Activated CD8-positive, alpha-beta T cell treated with anti-CD3 and anti-CD28 coated beads, Interleukin-2, amount 10 ng/mL, durations not matched to agents 7 days and 5 days (primary cell): ENCODE data around the gene NAA60. TPM values are rescaled to one million over a fixed set of nuclear protein-coding genes. Genes with fewer than 3 reads are reported as not detected.

Source experiments
- ATAC-seq: fragments of 150-1000 bp; cut with Tn5 transposase; one replicate; pipeline ENCODE4 v1.10.0; 2021; ENCODE audit warnings: moderate library complexity
- CTCF ChIA-PET: fragments of 350-600 bp; sonication (Branson Sonifier 250); formaldehyde crosslinking; loops from one replicate; lab custom pipeline; 2021; ENCODE audit warnings: antibody characterized with exemption; lab: Charles Lee
- POLR2A ChIA-PET: fragments of 350-600 bp; sonication (Branson Sonifier 250); formaldehyde crosslinking; loops from one replicate; lab custom pipeline; 2021; ENCODE audit warnings: antibody characterized with exemption; lab: Charles Lee
- DNase-seq: peaks from one replicate; pipeline ENCODE4 v3.0.0-alpha.2; 2020
- H3K27ac Mint-ChIP-seq: one replicate; pipeline ENCODE4 v1.8.0; 2021; ENCODE audit warnings: mild to moderate bottlenecking, mixed read lengths
- H3K27me3 Mint-ChIP-seq: one replicate; pipeline ENCODE4 v1.8.0; 2021; ENCODE audit warnings: low read depth, mixed read lengths
- H3K36me3 Mint-ChIP-seq: one replicate; pipeline ENCODE4 v1.8.0; 2021; ENCODE audit warnings: low read depth, mixed read lengths
- H3K4me1 Mint-ChIP-seq: one replicate; pipeline ENCODE4 v1.8.0; 2021; ENCODE audit warnings: low read depth, mixed read lengths
- H3K4me3 Mint-ChIP-seq: one replicate; pipeline ENCODE4 v1.8.0; 2021; ENCODE audit warnings: mild to moderate bottlenecking, mixed read lengths
- H3K9me3 Mint-ChIP-seq: one replicate; pipeline ENCODE4 v1.8.0; 2022; ENCODE audit warnings: mixed read lengths; ENCODE audit not compliant: insufficient read depth
- total RNA-seq, 2 experiments: library from RNA; stranded (reverse); gene quantifications; one replicate each; pipeline ENCODE4 v1.2.3, GENCODE V29; 2021

Gene NAA60
- total RNA-seq: 10 to 100 TPM; 46.3 to 49.0 TPM

GRCh38 chr16:3443108-3444031 lies at the start of gene NAA60, which contains the start of gene ZNF597:
Gene NAA60, plus strand, starts transcription at chr16:3443680. Its CDS starts 32,548 bp downstream, at chr16:3476228.
Gene ZNF597, minus strand, starts transcription at chr16:3443504. Its CDS starts 351 bp downstream, at chr16:3443153.
- POLR2A ChIA-PET: interaction anchor here (0.7 to 2.4 kb wide), 9 partner anchors 10 to 234 kb away, joined by 3 to 26 read pairs (median 5); partner anchors contain the start of genes CLUAP1, ZNF174, ZNF263 and ZSCAN32
- H3K27me3 Mint-ChIP-seq: no peaks in the 10 kb centered on the region
- peaks cover 54% of the 10 kb centered on the region for H3K36me3 Mint-ChIP-seq
- ATAC-seq: peak; percentile 94
- DNase-seq: peak; percentile 87
- peaks cover 14% of the 10 kb centered on the region for H3K9me3 Mint-ChIP-seq
- H3K4me3 Mint-ChIP-seq: peak within 1 kb of the TSS; percentile 95
- peaks cover 22% of the 10 kb centered on the region for H3K4me1 Mint-ChIP-seq
- H3K27ac Mint-ChIP-seq: peak within 1 kb of the TSS; percentile 96
- CTCF ChIA-PET: interaction anchor here (0.6 to 1.8 kb wide), 10 partner anchors 11 to 294 kb away, joined by 3 to 8 read pairs (median 4); partner anchors contain the start of genes ZNF174 and ZSCAN32

- Mint-ChIP-seq H3K4me1 (peaks cover 36% of the 10 kb centered on the region), H3K27ac (peak overlapping the region; percentile 87), H3K36me3 (peaks cover 75% of the 10 kb centered on the region), H3K27me3 (no peaks in the 10 kb centered on the region), H3K9me3 (peaks cover 36% of the 10 kb centered on the region), H3K4me3 (peak overlapping the region; percentile 88)
- POLR2A ChIA-PET: interaction anchor here (0.6 to 3.1 kb wide), 20 partner anchors 8 to 242 kb away, joined by 3 to 26 read pairs (median 4); partner anchors contain the start of genes NAA60, ZNF263 and ZNF597
- CTCF ChIA-PET: interaction anchor here (0.7 to 2.0 kb wide), 6 partner anchors 43 to 135 kb away, joined by 3 to 6 read pairs (median 3); partner anchors contain the start of genes CLUAP1, NAA60, TIGD7 and ZNF597
- DNase-seq (no peak), ATAC-seq (no peak)
These were observed 43.1 kb upstream of the NAA60 start for GRCh38 chr16:3400446-3400778.

- Mint-ChIP-seq H3K27ac (peak within 1 kb of the TSS; percentile 89), H3K4me3 (peak within 1 kb of the TSS; percentile 88), H3K4me1 (peaks cover 36% of the 10 kb centered on the region), H3K9me3 (peaks cover 39% of the 10 kb centered on the region), H3K27me3 (no peaks in the 10 kb centered on the region), H3K36me3 (peaks cover 74% of the 10 kb centered on the region)
- ATAC-seq (peak; percentile 99), DNase-seq (peak; percentile 99)
- ChIA-PET POLR2A (interaction anchor here (0.6 to 3.1 kb wide), 25 partner anchors 9 to 243 kb away, joined by 3 to 26 read pairs (median 4); partner anchors contain the start of genes NAA60, ZNF263 and ZNF597), CTCF (interaction anchor here (0.9 to 2.0 kb wide), 9 partner anchors 25 to 136 kb away, joined by 3 to 6 read pairs (median 4); partner anchors contain the start of genes CLUAP1, NAA60, TIGD7 and ZNF597)
These were observed 42.4 kb upstream of the NAA60 start, which contains the start of the genes ZNF174 and ZSCAN32 for GRCh38 chr16:3400779-3401688. Gene ZNF174, plus strand, starts transcription at chr16:3401215. Its CDS starts 790 bp downstream, at chr16:3402005. Gene ZSCAN32, minus strand, starts transcription at chr16:3401004. Its CDS starts 3,447 bp downstream, at chr16:3397557.

GRCh38 chr16:3401719-3402397 lies 41.6 kb upstream of the NAA60 start:
- ChIA-PET POLR2A (interaction anchor here (0.6 to 3.1 kb wide), 20 partner anchors 8 to 715 kb away, joined by 3 to 26 read pairs (median 4); partner anchors contain the start of genes NAA60, ZNF263 and ZNF597), CTCF (interaction anchor here (0.9 to 2.0 kb wide), 9 partner anchors 25 to 137 kb away, joined by 3 to 6 read pairs (median 4); partner anchors contain the start of genes NAA60, TIGD7, ZNF597 and ZNF75A)
- Mint-ChIP-seq H3K27me3 (no peaks in the 10 kb centered on the region), H3K27ac (peak overlapping the region; percentile 89), H3K36me3 (peaks cover 74% of the 10 kb centered on the region), H3K9me3 (peaks cover 42% of the 10 kb centered on the region), H3K4me1 (peaks cover 36% of the 10 kb centered on the region), H3K4me3 (peak overlapping the region; percentile 88)
- ATAC-seq (no peak), DNase-seq (no peak)

GRCh38 chr16:3408561-3409197 lies 34.8 kb upstream of the NAA60 start:
- H3K9me3 Mint-ChIP-seq: peaks cover 60% of the 10 kb centered on the region
- H3K4me3 Mint-ChIP-seq: no peak overlapping the region
- no peak for ATAC-seq
- POLR2A ChIA-PET: no interaction called here
- H3K27ac Mint-ChIP-seq: no peak overlapping the region
- no peaks in the 10 kb centered on the region for H3K27me3 Mint-ChIP-seq
- DNase-seq: no peak
- H3K4me1 Mint-ChIP-seq: peaks cover 5% of the 10 kb centered on the region
- peaks cover 67% of the 10 kb centered on the region for H3K36me3 Mint-ChIP-seq
- CTCF ChIA-PET: interaction anchor here (0.7 kb wide), 1 partner anchor 14 kb away, joined by 5 read pairs; no protein-coding TSS in a partner anchor

GRCh38 chr16:3413730-3414379 lies 29.6 kb upstream of the NAA60 start:
- peaks cover 22% of the 10 kb centered on the region for H3K9me3 Mint-ChIP-seq
- ATAC-seq: no peak
- ChIA-PET CTCF (no interaction called here), POLR2A (interaction anchor here (0.6 kb wide), 1 partner anchor 188 kb away, joined by 3 read pairs; no protein-coding TSS in a partner anchor)
- H3K27ac Mint-ChIP-seq: no peak overlapping the region
- H3K36me3 Mint-ChIP-seq: peaks cover 23% of the 10 kb centered on the region
- H3K4me1 Mint-ChIP-seq: no peaks in the 10 kb centered on the region
- H3K27me3 Mint-ChIP-seq: no peaks in the 10 kb centered on the region
- no peak for DNase-seq
- no peak overlapping the region for H3K4me3 Mint-ChIP-seq

- ChIA-PET POLR2A (interaction anchor here (1.1 to 1.6 kb wide), 2 partner anchors 26 to 31 kb away, joined by 4 to 5 read pairs; partner anchors contain the start of genes ZNF174 and ZSCAN32), CTCF (interaction anchor here (0.8 to 1.1 kb wide), 2 partner anchors 13 to 22 kb away, joined by 3 to 4 read pairs; no protein-coding TSS in a partner anchor)
- ATAC-seq (peak; percentile 70), DNase-seq (peak; percentile 72)
- Mint-ChIP-seq H3K4me1 (peaks cover 21% of the 10 kb centered on the region), H3K9me3 (peaks cover 16% of the 10 kb centered on the region), H3K36me3 (peaks cover 46% of the 10 kb centered on the region), H3K27ac (peak overlapping the region; percentile 84), H3K27me3 (peaks cover 2% of the 10 kb centered on the region), H3K4me3 (peak overlapping the region; percentile 52)
These were observed 11.7 kb upstream of the NAA60 start for GRCh38 chr16:3431779-3432219.

GRCh38 chr16:3434373-3434772 lies 9.1 kb upstream of the NAA60 start:
- CTCF ChIA-PET: no interaction called here
- Mint-ChIP-seq H3K36me3 (peaks cover 67% of the 10 kb centered on the region), H3K27me3 (peaks cover 2% of the 10 kb centered on the region), H3K27ac (no peak overlapping the region), H3K9me3 (peaks cover 21% of the 10 kb centered on the region), H3K4me1 (peaks cover 22% of the 10 kb centered on the region), H3K4me3 (no peak overlapping the region)
- ATAC-seq: no peak
- no peak for DNase-seq
- POLR2A ChIA-PET: no interaction called here

- H3K4me1 Mint-ChIP-seq: peaks cover 18% of the 10 kb centered on the region
- CTCF ChIA-PET: no interaction called here
- POLR2A ChIA-PET: no interaction called here
- H3K36me3 Mint-ChIP-seq: peaks cover 61% of the 10 kb centered on the region
- ATAC-seq (no peak), DNase-seq (no peak)
- peaks cover 19% of the 10 kb centered on the region for H3K9me3 Mint-ChIP-seq
- peaks cover 2% of the 10 kb centered on the region for H3K27me3 Mint-ChIP-seq
- H3K27ac Mint-ChIP-seq: no peak overlapping the region
- H3K4me3 Mint-ChIP-seq: no peak overlapping the region
These were observed 3.8 kb upstream of the NAA60 start for GRCh38 chr16:3439637-3440036.
